HEK293 (cell line): ENCODE results near the gene TRIM24.

Experiments
- GLI2 ChIP-seq: fragments of 450-650 bp; formaldehyde crosslinking; IDR thresholded peaks from 2 replicates; pipeline ENCODE4; 2017; ENCODE audit warnings: missing biosample characterization, missing genetic modification characterization, low read depth, borderline replicate concordance
- REST ChIP-seq: fragments of 450-650 bp; formaldehyde crosslinking; IDR thresholded peaks from 2 replicates; pipeline ENCODE4 v1.5.1; 2016; ENCODE audit warnings: missing biosample characterization, missing genetic modification characterization
- SP3 ChIP-seq: fragments of 450-650 bp; formaldehyde crosslinking; IDR thresholded peaks from 2 replicates; pipeline ENCODE4 v1.5.1; 2016; ENCODE audit warnings: missing biosample characterization, missing genetic modification characterization
- ZBTB17 ChIP-seq: fragments of 450-650 bp; formaldehyde crosslinking; IDR thresholded peaks from 2 replicates; pipeline ENCODE4 v1.5.1; 2016; ENCODE audit warnings: missing biosample characterization, missing genetic modification characterization
- ZNF473 ChIP-seq: fragments of 450-650 bp; formaldehyde crosslinking; IDR thresholded peaks from 2 replicates; pipeline ENCODE4 v1.5.1; 2017; ENCODE audit warnings: missing biosample characterization, missing genetic modification characterization

GRCh38 chr7:138455609-138456008, 4.5 kb upstream of the TRIM24 start:
- no peak for TF ChIP-seq ZNF473 (tag by site-specific recombination)
- TF ChIP-seq ZBTB17: no peak
- TF ChIP-seq SP3: no peak
- no peak for TF ChIP-seq GLI2
- no peak for TF ChIP-seq REST (tag by site-specific recombination)
